Fibroblast of skin of abdomen (primary cell): Measurements from ENCODE around the gene NLRP8. TPM values are rescaled to one million over a fixed set of nuclear protein-coding genes. Genes with fewer than 3 reads are reported as not detected.
"Not testable (repeated sequence)": the region's sequence is repeated elsewhere in the genome, so short reads cannot be mapped to it uniquely, and the experiment has no call there.

Experiments used
- DNase-seq: peaks from one replicate; pipeline ENCODE4 v3.0.0-alpha.2; 2013
- polyA plus RNA-seq, 2 experiments: library from polyadenylated mRNA; unstranded; fragments of 120-200 nt; gene quantifications; one replicate each; pipeline ENCODE4 v1.2.1, GENCODE V29; 2013; ENCODE audit not compliant: insufficient read length in 2 of 2

The NLRP8 gene
- polyA plus RNA-seq (2013, experiment 1 of 2; ENCODE audit: insufficient read length) = not detected
- polyA plus RNA-seq (2013, experiment 2 of 2; ENCODE audit: insufficient read length) = 0.02 TPM

GRCh38 chr19:55947532-55947931 is at the start of gene NLRP8:
NLRP8 (plus strand) TSS chr19:55947832.
- no peak for DNase-seq

GRCh38 chr19:55898911-55899310 is 48.7 kb upstream of the NLRP8 start:
- no peak for DNase-seq

GRCh38 chr19:55901369-55902079 is 46.1 kb upstream of the NLRP8 start:
- no peak for DNase-seq

- DNase-seq = no peak
These were observed 45.4 kb upstream of the NLRP8 start for GRCh38 chr19:55902080-55902751.

- DNase-seq = no peak
These were observed 40.3 kb upstream of the NLRP8 start for GRCh38 chr19:55907286-55907685.

- DNase-seq = no peak
These were observed 39.9 kb upstream of the NLRP8 start for GRCh38 chr19:55907746-55908145.

- DNase-seq = no peak
These were observed 37.8 kb upstream of the NLRP8 start for GRCh38 chr19:55909801-55910200.

GRCh38 chr19:55912916-55913315 is 34.7 kb upstream of the NLRP8 start:
- DNase-seq = no peak

- no peak for DNase-seq
These were observed 33.9 kb upstream of the NLRP8 start for GRCh38 chr19:55913643-55914268.

GRCh38 chr19:55923556-55923955 is 24.1 kb upstream of the NLRP8 start:
- no peak for DNase-seq

- DNase-seq = no peak
These were observed 19.6 kb upstream of the NLRP8 start for GRCh38 chr19:55927991-55928390.

- DNase-seq = not testable (repeated sequence)
These were observed 18.4 kb upstream of the NLRP8 start for GRCh38 chr19:55929258-55929657.

GRCh38 chr19:55930996-55931515 is 16.6 kb upstream of the NLRP8 start:
- no peak for DNase-seq

- no peak for DNase-seq
These were observed 15.7 kb upstream of the NLRP8 start, which contains the start of gene NLRP13 for GRCh38 chr19:55931936-55932386. NLRP13 (minus strand) TSS chr19:55932336; CDS start chr19:55932311, 25 bp downstream.

- DNase-seq = no peak
These were observed 12.4 kb upstream of the NLRP8 start for GRCh38 chr19:55935206-55935605.

GRCh38 chr19:55939206-55939605 is 8.4 kb upstream of the NLRP8 start:
- DNase-seq = no peak

GRCh38 chr19:55940306-55940705 is 7.3 kb upstream of the NLRP8 start:
- DNase-seq = no peak

- DNase-seq = not testable (repeated sequence)
These were observed 2.9 kb downstream of the NLRP8 start for GRCh38 chr19:55950566-55950965.

- DNase-seq = no peak
These were observed 8.8 kb downstream of the NLRP8 start for GRCh38 chr19:55956431-55956830.

GRCh38 chr19:55958356-55958755 is 10.7 kb downstream of the NLRP8 start:
- no peak for DNase-seq

GRCh38 chr19:55959996-55960675 is 12.5 kb downstream of the NLRP8 start:
- no peak for DNase-seq

GRCh38 chr19:55962186-55962585 is 14.6 kb downstream of the NLRP8 start:
- DNase-seq = no peak

GRCh38 chr19:55973982-55974381 is 26.4 kb downstream of the NLRP8 start:
- DNase-seq = no peak
